Peyer's patch (tissue), 4 donors: ENCODE data around the gene MAPK8.

Experiments used
- CTCF ChIP-seq, 6 experiments: fragments of 450-650 bp in 4 of 6; fragments of 200-600 bp in 2 of 6; sonication (generic) in 1 of 6; IDR thresholded peaks; one replicate each; pipeline ENCODE4 v1.5.1; 2017 to 2019; ENCODE audit warnings: antibody characterized with exemption in 6 of 6, mild to moderate bottlenecking in 3 of 6, moderate library complexity in 1 of 6
- POLR2A ChIP-seq, 2 donors: fragments of 450-650 bp; IDR thresholded peaks; one replicate each; pipeline ENCODE4 v1.5.1; 2017; ENCODE audit warnings: antibody characterized with exemption in 2 of 2, mild to moderate bottlenecking in 2 of 2, moderate library complexity in 2 of 2

GRCh38 chr10:48456361-48456804 is 149.9 kb downstream of the MAPK8 start:
- TF ChIP-seq CTCF (IDR thresholded peaks at IDR 0.05), result no peak
- no peak for TF ChIP-seq POLR2A (IDR thresholded peaks at IDR 0.05)
